ENCODE data around the gene PRRC2A.

DNA sequence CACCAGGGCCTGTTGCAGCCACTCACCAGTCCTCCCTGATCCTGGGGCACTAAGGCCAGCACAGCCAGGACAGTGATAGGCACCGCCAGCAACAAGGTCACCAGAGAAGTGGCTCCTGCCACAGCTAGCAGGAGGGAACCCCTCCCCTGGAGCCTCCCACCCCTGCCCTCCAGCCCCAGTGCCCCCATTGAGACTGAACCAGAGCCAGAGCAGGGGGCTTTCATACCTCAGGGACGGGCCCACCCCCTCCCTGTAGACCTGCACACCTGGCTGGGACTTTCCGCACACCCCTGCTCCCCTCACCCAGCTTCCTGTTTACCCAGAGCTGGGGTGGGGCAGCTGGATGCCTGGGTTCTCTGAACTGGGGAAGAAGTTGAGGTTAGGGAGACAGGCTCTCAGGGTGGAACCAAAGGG lies 38.3 kb upstream of the PRRC2A start, which contains the start of gene LTB:
- TF ChIP-seq, protein P1, sequence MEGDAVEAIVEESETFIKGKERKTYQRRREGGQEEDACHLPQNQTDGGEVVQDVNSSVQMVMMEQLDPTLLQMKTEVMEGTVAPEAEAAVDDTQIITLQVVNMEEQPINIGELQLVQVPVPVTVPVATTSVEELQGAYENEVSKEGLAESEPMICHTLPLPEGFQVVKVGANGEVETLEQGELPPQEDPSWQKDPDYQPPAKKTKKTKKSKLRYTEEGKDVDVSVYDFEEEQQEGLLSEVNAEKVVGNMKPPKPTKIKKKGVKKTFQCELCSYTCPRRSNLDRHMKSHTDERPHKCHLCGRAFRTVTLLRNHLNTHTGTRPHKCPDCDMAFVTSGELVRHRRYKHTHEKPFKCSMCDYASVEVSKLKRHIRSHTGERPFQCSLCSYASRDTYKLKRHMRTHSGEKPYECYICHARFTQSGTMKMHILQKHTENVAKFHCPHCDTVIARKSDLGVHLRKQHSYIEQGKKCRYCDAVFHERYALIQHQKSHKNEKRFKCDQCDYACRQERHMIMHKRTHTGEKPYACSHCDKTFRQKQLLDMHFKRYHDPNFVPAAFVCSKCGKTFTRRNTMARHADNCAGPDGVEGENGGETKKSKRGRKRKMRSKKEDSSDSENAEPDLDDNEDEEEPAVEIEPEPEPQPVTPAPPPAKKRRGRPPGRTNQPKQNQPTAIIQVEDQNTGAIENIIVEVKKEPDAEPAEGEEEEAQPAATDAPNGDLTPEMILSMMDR (IDR thresholded peaks at IDR 0.05; ENCODE audit: low read length): no peak
- TF ChIP-seq EZH2 (optimal IDR thresholded peaks at IDR 0.05; ENCODE audit: low read depth, low read length): no peak
